ENCODE data around the gene MAML3. TPM values are rescaled to one million over a fixed set of nuclear protein-coding genes. Genes with fewer than 3 reads are reported as not detected.

The MAML3 gene
- total and polyA plus RNA-seq, 8 donors, result 1.7 to 20.3 (median 8.4) TPM

GRCh38 chr4:139761461-139761860 is 392.5 kb downstream of the MAML3 start:
- H3K4me3 ChIP-seq, result no peak overlapping the region
- no peak for DNase-seq
- WGBS, 5 donors, result 47 to 73% (median 64%) methylated on average over 4 of the region's 4 CpGs
- no peak for TF ChIP-seq POLR2A (IDR thresholded peaks at IDR 0.05)
- no peaks in the 10 kb centered on the region for H3K36me3 ChIP-seq
- H3K27me3 ChIP-seq, result no peaks in the 10 kb centered on the region
- intact Hi-C loops (cut with DNase I; ENCODE audit: low total_unique reads), result no loop called here
- no peak overlapping the region for H3K27ac ChIP-seq
- no peaks in the 10 kb centered on the region for H3K9me3 ChIP-seq
- H3K4me1 ChIP-seq, result peaks cover 6 to 29% (median 18%) of the 10 kb centered on the region in 4 donors

- intact Hi-C loops (cut with DNase I; ENCODE audit: low total_unique reads), result no loop called here
- H3K36me3 ChIP-seq, result no peaks in the 10 kb centered on the region
- DNase-seq, result no peak
- H3K27ac ChIP-seq, result no peak overlapping the region
- H3K4me3 ChIP-seq, result no peak overlapping the region
- no peaks in the 10 kb centered on the region for H3K9me3 ChIP-seq
- no peak for TF ChIP-seq CTCF (IDR thresholded peaks at IDR 0.05)
- TF ChIP-seq POLR2A (IDR thresholded peaks at IDR 0.05), result no peak
- TF ChIP-seq EP300 (IDR thresholded peaks at IDR 0.05), result no peak
- TF ChIP-seq POLR2AphosphoS5 (IDR thresholded peaks at IDR 0.05), result no peak
- no peaks in the 10 kb centered on the region for H3K27me3 ChIP-seq
- peaks cover 6 to 29% (median 18%) of the 10 kb centered on the region in 4 donors for H3K4me1 ChIP-seq
- WGBS, 5 donors, result 85 to 91% (median 87%) methylated on average over 4 of the region's 4 CpGs
Measured at GRCh38 chr4:139760567-139760966, 393.4 kb downstream of the MAML3 start.

- no peaks in the 10 kb centered on the region for H3K27me3 ChIP-seq
- H3K36me3 ChIP-seq, result no peaks in the 10 kb centered on the region
- H3K4me3 ChIP-seq, result no peak overlapping the region
- intact Hi-C loops (cut with DNase I; ENCODE audit: low total_unique reads), result no loop called here
- no peak overlapping the region for H3K27ac ChIP-seq
- TF ChIP-seq CTCF (IDR thresholded peaks at IDR 0.05) (no peak), EP300 (IDR thresholded peaks at IDR 0.05) (no peak), POLR2AphosphoS5 (IDR thresholded peaks at IDR 0.05) (no peak), POLR2A (IDR thresholded peaks at IDR 0.05) (no peak)
- no peaks in the 10 kb centered on the region for H3K9me3 ChIP-seq
- no peak for DNase-seq
- peaks cover 0 to 20% (median 14%) of the 10 kb centered on the region in 4 donors for H3K4me1 ChIP-seq
- WGBS, 5 donors, result 79 to 100% (median 92%) methylated on average over 4 of the region's 4 CpGs
Measured at GRCh38 chr4:139759097-139759496, 394.9 kb downstream of the MAML3 start.

GRCh38 chr4:139756391-139757180 is 397.4 kb downstream of the MAML3 start:
- H3K27ac ChIP-seq, result no peak overlapping the region
- no peak for TF ChIP-seq EP300 (IDR thresholded peaks at IDR 0.05)
- intact Hi-C loops (cut with DNase I; ENCODE audit: low total_unique reads), result no loop called here
- no peaks in the 10 kb centered on the region for H3K27me3 ChIP-seq
- no peaks in the 10 kb centered on the region for H3K36me3 ChIP-seq
- H3K4me1 ChIP-seq, result no peaks in the 10 kb centered on the region
- no peak for DNase-seq
- no peaks in the 10 kb centered on the region for H3K9me3 ChIP-seq
- 74 to 93% (median 83%) methylated on average over 10 of the region's 10 CpGs for WGBS, 5 donors
- H3K4me3 ChIP-seq, result no peak overlapping the region

- H3K4me3 ChIP-seq, result no peak overlapping the region
- DNase-seq, result no peak
- no peak overlapping the region for H3K27ac ChIP-seq
- H3K9me3 ChIP-seq, result no peaks in the 10 kb centered on the region
- 80 to 94% (median 86%) methylated on average over 12 of the region's 12 CpGs for WGBS, 5 donors
- TF ChIP-seq POLR2A (IDR thresholded peaks at IDR 0.05) (no peak), EP300 (IDR thresholded peaks at IDR 0.05) (no peak), CTCF (IDR thresholded peaks at IDR 0.05) (no peak), POLR2AphosphoS5 (IDR thresholded peaks at IDR 0.05) (no peak)
- no peaks in the 10 kb centered on the region for H3K4me1 ChIP-seq
- H3K36me3 ChIP-seq, result no peaks in the 10 kb centered on the region
- intact Hi-C loops (cut with DNase I; ENCODE audit: low total_unique reads), result no loop called here
- H3K27me3 ChIP-seq, result no peaks in the 10 kb centered on the region
Measured at GRCh38 chr4:139754938-139755337, 399.0 kb downstream of the MAML3 start.
